Activated CD8-positive, alpha-beta T cell treated with anti-CD3 and anti-CD28 coated beads for 36 hours (primary cell): ENCODE measurements around the gene VSX2. TPM values are rescaled to one million over a fixed set of nuclear protein-coding genes. Genes with fewer than 3 reads are reported as not detected.

Source experiments
- ATAC-seq: fragments of 200-7000 bp; cut with Tn5 transposase; one replicate; pipeline ENCODE4 v1.10.0; 2021; ENCODE audit warnings: mild to moderate bottlenecking, moderate library complexity
- CTCF ChIA-PET: fragments of 350-600 bp; sonication (Branson Sonifier 250); formaldehyde crosslinking; loops from one replicate; lab custom pipeline; 2021; ENCODE audit warnings: antibody characterized with exemption; lab: Charles Lee
- POLR2A ChIA-PET: fragments of 350-600 bp; sonication (Branson Sonifier 250); formaldehyde crosslinking; loops from one replicate; lab custom pipeline; 2021; ENCODE audit warnings: antibody characterized with exemption; lab: Charles Lee
- DNase-seq: peaks from one replicate; pipeline ENCODE4 v3.0.0-alpha.2; 2020
- H3K27ac Mint-ChIP-seq: one replicate; pipeline ENCODE4 v1.8.0; 2021; ENCODE audit warnings: mild to moderate bottlenecking, mixed read lengths
- H3K27me3 Mint-ChIP-seq: one replicate; pipeline ENCODE4 v1.8.0; 2021; ENCODE audit warnings: mixed read lengths
- H3K36me3 Mint-ChIP-seq: one replicate; pipeline ENCODE4 v1.8.0; 2021; ENCODE audit warnings: low read depth, mixed read lengths
- H3K4me1 Mint-ChIP-seq: one replicate; pipeline ENCODE4 v1.8.0; 2021; ENCODE audit warnings: low read depth, mixed read lengths
- H3K4me3 Mint-ChIP-seq: one replicate; pipeline ENCODE4 v1.8.0; 2021; ENCODE audit warnings: mild to moderate bottlenecking, moderate library complexity, mixed read lengths
- H3K9me3 Mint-ChIP-seq: one replicate; pipeline ENCODE4 v1.8.0; 2021; ENCODE audit warnings: mixed read lengths
- intact Hi-C: fragments of 100-400 bp; cut with micrococcal nuclease; formaldehyde crosslinking; loops from one replicate; pipeline ENCODE4 v1.10.0; 2022
- total RNA-seq, 2 experiments: library from RNA; stranded (reverse); gene quantifications; one replicate each; pipeline ENCODE4 v1.2.3, GENCODE V29; 2021
- TF ChIP-seq, protein P1 (sequence below): fragments of 200-600 bp; IDR thresholded peaks from one replicate; pipeline ENCODE4 v1.8.0; 2022; ENCODE audit warnings: antibody characterized with exemption, mild to moderate bottlenecking

VSX2 gene
- total RNA-seq, 2 experiments from 2014 or later: not detected

DNA sequence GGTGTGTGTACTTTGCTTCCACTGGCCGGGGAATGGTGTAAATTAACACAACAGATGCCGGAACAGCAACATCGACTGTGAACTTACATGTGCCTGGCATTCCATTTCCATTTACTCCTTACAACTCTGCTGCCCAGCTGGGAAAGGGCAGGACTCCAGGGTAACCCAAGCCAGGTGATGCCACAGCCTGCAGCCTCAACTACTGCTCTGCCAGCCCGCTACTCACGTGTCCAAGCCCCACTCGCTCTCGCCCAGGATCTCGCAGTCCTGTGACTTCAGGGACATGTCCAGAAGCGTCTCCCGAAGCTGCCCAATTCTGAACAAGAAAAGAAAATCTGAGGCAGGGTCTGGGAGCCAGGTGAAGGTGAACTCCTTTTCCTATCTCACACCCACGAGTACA lies 52.8 kb downstream of the VSX2 start:
- DNase-seq: no peak

DNA sequence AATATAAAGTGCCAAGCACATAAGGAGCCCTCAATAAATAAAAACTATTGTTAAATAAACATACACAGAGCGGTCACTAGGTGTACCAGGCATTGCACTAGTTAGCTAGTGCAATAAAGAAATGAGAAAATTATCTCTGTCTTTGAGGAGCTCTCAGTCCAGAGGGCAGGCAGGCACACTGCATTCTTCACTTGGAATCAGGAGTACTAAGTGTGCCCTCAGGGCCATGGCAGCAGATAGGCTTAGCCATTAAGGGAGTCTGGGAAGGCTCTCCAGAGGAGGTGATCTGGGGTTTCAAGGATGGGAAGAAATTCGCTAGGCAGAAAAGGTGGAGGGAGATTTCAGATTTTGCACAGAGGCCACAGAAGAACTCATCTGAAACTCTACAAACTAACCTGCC lies 54.4 kb downstream of the VSX2 start:
- H3K9me3 Mint-ChIP-seq: no peaks in the 10 kb centered on the region
- ChIA-PET POLR2A (no interaction called here), CTCF (interaction anchor here (1.3 to 1.5 kb wide), 2 partner anchors 9 to 27 kb away, joined by 3 read pairs; partner anchors contain the start of gene ABCD4)
- no peaks in the 10 kb centered on the region for H3K27me3 Mint-ChIP-seq
- H3K4me1 Mint-ChIP-seq: peaks cover 2% of the 10 kb centered on the region
- DNase-seq (no peak), ATAC-seq (no peak)
- H3K4me3 Mint-ChIP-seq: no peak overlapping the region
- no peak overlapping the region for H3K27ac Mint-ChIP-seq
- TF ChIP-seq, protein P1, sequence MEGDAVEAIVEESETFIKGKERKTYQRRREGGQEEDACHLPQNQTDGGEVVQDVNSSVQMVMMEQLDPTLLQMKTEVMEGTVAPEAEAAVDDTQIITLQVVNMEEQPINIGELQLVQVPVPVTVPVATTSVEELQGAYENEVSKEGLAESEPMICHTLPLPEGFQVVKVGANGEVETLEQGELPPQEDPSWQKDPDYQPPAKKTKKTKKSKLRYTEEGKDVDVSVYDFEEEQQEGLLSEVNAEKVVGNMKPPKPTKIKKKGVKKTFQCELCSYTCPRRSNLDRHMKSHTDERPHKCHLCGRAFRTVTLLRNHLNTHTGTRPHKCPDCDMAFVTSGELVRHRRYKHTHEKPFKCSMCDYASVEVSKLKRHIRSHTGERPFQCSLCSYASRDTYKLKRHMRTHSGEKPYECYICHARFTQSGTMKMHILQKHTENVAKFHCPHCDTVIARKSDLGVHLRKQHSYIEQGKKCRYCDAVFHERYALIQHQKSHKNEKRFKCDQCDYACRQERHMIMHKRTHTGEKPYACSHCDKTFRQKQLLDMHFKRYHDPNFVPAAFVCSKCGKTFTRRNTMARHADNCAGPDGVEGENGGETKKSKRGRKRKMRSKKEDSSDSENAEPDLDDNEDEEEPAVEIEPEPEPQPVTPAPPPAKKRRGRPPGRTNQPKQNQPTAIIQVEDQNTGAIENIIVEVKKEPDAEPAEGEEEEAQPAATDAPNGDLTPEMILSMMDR: no peak
- intact Hi-C loops: no loop called here
- peaks cover 27% of the 10 kb centered on the region for H3K36me3 Mint-ChIP-seq

More for the DNA sequence above, 52.8 kb downstream of the VSX2 start:
- ATAC-seq: no peak
- Mint-ChIP-seq H3K27ac (no peak overlapping the region), H3K36me3 (peaks cover 23% of the 10 kb centered on the region), H3K9me3 (no peaks in the 10 kb centered on the region), H3K4me3 (no peak overlapping the region), H3K4me1 (no peaks in the 10 kb centered on the region), H3K27me3 (no peaks in the 10 kb centered on the region)
- TF ChIP-seq, protein P1: no peak
- CTCF ChIA-PET: no interaction called here
- POLR2A ChIA-PET: no interaction called here
- intact Hi-C loops: no loop called here

DNA sequence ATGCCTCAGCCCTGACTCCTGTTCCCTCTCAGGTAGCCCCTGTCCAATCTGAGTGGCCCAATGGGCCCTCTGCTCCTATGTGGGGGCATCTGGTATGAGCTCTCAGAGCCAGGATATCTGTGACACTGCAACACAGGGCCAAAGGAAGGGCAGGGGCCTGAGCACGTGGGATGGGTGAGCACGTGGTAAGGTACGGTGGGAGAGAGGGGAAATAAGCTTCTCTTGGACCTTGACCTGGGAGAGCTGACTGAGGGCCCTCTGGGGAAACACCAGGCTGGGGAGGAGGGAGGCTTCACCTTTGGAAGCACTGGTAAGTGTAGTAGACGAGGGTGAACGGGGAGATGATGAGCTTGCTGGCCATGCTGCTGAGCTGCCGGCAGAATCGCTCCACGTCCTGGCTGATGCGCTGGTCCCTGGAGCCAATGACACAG lies 56.8 kb downstream of the VSX2 start:
- H3K27ac Mint-ChIP-seq: no peak overlapping the region
- CTCF ChIA-PET: interaction anchor here (1.6 kb wide), 1 partner anchor 23 kb away, joined by 5 read pairs; no protein-coding TSS in a partner anchor
- ATAC-seq: no peak
- no peaks in the 10 kb centered on the region for H3K9me3 Mint-ChIP-seq
- peaks cover 12% of the 10 kb centered on the region for H3K4me1 Mint-ChIP-seq
- DNase-seq: no peak
- no peak overlapping the region for H3K4me3 Mint-ChIP-seq
- peaks cover 32% of the 10 kb centered on the region for H3K36me3 Mint-ChIP-seq
- no peaks in the 10 kb centered on the region for H3K27me3 Mint-ChIP-seq
- intact Hi-C loops: no loop called here
- TF ChIP-seq, protein P1: no peak
- POLR2A ChIA-PET: interaction anchor here (0.5 kb wide), 1 partner anchor 11 kb away, joined by 3 read pairs; no protein-coding TSS in a partner anchor

DNA sequence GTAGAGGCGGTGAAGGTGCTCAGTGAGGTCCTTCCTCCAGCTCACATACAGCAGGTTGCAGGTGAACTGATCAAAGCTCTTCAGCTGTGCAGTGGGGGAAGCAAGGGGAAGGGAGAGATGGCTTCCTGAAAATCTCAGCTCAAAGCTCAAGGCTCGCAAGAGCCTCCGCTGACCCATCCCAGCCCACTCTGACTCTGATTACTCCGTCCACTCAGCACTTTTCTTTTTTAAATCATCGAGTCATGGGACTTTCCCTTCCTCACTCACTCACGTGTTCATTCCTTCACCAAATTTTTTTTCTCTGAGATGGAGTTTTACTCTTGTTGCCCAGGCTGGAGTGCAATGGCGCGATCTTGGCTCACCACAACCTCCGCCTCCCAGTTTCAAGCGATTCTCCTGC lies 58.7 kb downstream of the VSX2 start:
- Mint-ChIP-seq H3K27ac (no peak overlapping the region), H3K27me3 (no peaks in the 10 kb centered on the region), H3K4me3 (no peak overlapping the region), H3K4me1 (peaks cover 19% of the 10 kb centered on the region), H3K36me3 (peaks cover 27% of the 10 kb centered on the region), H3K9me3 (no peaks in the 10 kb centered on the region)
- TF ChIP-seq, protein P1: no peak
- ChIA-PET POLR2A (no interaction called here), CTCF (no interaction called here)
- DNase-seq (no peak), ATAC-seq (no peak)
- intact Hi-C loops: no loop called here

DNA sequence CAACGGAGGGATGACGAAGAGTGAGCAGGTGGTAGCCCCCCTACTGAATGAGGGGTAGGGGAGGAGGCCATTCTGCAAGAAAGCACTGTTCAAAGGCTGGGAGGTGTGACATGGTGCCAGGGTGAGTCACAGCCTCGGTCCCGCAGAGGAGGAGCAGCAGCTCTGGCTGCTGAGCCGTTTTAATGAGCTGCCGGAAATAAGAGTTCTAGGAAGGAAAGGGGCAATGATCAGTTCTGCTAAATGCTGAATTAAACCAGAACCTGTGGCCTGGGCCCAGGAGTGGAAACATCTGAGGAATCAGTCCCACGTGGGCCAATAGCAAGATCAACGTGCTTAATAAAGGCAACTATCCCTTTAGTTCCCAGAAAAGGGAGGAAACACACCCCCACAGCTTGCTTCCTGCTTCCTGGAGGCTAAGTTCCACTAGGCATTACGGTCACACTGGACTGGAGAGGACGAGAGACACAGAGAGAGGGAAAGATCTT lies 59.9 kb downstream of the VSX2 start:
- no peak for DNase-seq
- TF ChIP-seq, protein P1: no peak
- peaks cover 24% of the 10 kb centered on the region for H3K36me3 Mint-ChIP-seq
- no peaks in the 10 kb centered on the region for H3K9me3 Mint-ChIP-seq
- ChIA-PET CTCF (interaction anchor here (1.0 kb wide), 1 partner anchor 46 kb away, joined by 3 read pairs; no protein-coding TSS in a partner anchor), POLR2A (no interaction called here)
- peaks cover 23% of the 10 kb centered on the region for H3K4me1 Mint-ChIP-seq
- peak overlapping the region; percentile 13 for H3K27ac Mint-ChIP-seq
- no peak for ATAC-seq
- no peak overlapping the region for H3K4me3 Mint-ChIP-seq
- intact Hi-C loops: no loop called here
- H3K27me3 Mint-ChIP-seq: no peaks in the 10 kb centered on the region
